ENCODE results near the gene DNAH1.

DNA sequence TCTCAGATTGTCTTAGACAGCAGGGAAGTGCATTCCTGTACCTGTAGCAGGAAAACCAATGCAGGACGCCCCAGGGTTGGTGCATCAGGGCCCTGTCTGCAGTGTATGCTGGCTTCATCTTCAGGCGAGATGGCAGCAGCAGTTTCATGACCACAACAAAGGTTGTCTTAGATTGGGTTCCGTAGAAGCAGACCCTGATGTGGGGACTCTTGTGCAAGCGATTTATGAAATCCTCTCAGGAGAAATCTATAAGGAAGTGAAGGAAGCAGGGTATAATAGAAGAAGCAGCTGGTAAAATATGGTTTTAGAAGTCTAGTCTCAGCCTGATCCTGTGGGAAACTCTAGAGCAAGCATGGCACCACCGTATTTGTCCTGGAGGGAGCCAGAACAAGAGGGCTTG, 25.0 kb downstream of the DNAH1 start:
- TF ChIP-seq POLR2A (IDR thresholded peaks at IDR 0.05) (no peak), CTCF (IDR thresholded peaks at IDR 0.05 in 8 of 11, conservative IDR thresholded peaks at IDR 0.05 in 3 of 11) (no peak), POLR2AphosphoS5 (IDR thresholded peaks at IDR 0.05) (no peak)
